Measurements from ENCODE around the gene MAP2K7.

- TF ChIP-seq CTCF (IDR thresholded peaks at IDR 0.05; ENCODE audit: borderline replicate concordance, extremely low read depth, low read length, poor library complexity, severe bottlenecking) (no peak), EZH2 (IDR thresholded peaks at IDR 0.05; ENCODE audit: borderline replicate concordance, low read depth, low read length, severe bottlenecking) (no peak)
Observed at GRCh38 chr19:7926021-7926726, 22.5 kb downstream of the MAP2K7 start, which contains the start of gene CTXN1.

Measured in DND-41 (cell line).